Vagina (tissue), 2 donors: ENCODE measurements around the gene C2orf42.

Experiments used
- CTCF ChIP-seq, 3 experiments: fragments of 450-650 bp in 2 of 3; fragments of 200-600 bp in 1 of 3; sonication (generic) in 1 of 3; IDR thresholded peaks; one replicate each; pipeline ENCODE4 v1.5.1; 2017 to 2019; ENCODE audit warnings: antibody characterized with exemption in 3 of 3, mild to moderate bottlenecking in 2 of 3, moderate library complexity in 2 of 3
- POLR2A ChIP-seq, 2 donors: fragments of 450-650 bp; IDR thresholded peaks; one replicate each; pipeline ENCODE4 v1.6.1; 2017; ENCODE audit warnings: antibody characterized with exemption in 2 of 2, mild to moderate bottlenecking in 2 of 2, moderate library complexity in 2 of 2
- POLR2AphosphoS5 ChIP-seq, 2 donors: sonication (generic); formaldehyde crosslinking; IDR thresholded peaks; one replicate each; pipeline ENCODE4 v1.9.0; 2017; ENCODE audit warnings: antibody characterized with exemption in 2 of 2, mild to moderate bottlenecking in 2 of 2, low read depth in 1 of 2; ENCODE audit not compliant: insufficient read depth in 1 of 2

GRCh38 chr2:70122470-70122869 is 68.3 kb downstream of the C2orf42 start:
- no peak for TF ChIP-seq CTCF (IDR thresholded peaks at IDR 0.05)
- no peak for TF ChIP-seq POLR2A (IDR thresholded peaks at IDR 0.05)
- no peak for TF ChIP-seq POLR2AphosphoS5 (IDR thresholded peaks at IDR 0.05; ENCODE audit: insufficient read depth in 1 of 2, low read depth in 1 of 2)
